Hepatocyte (in vitro differentiated cells): Measurements from ENCODE around the gene ANKRD30A.

ENCODE experiments used
- CTCF ChIP-seq: fragments of 200-600 bp; sonication (generic); IDR thresholded peaks from 2 replicates; pipeline ENCODE4 v1.5.1; 2016; ENCODE audit warnings: antibody characterized with exemption, mild to moderate bottlenecking; ENCODE audit not compliant: poor library complexity
- EZH2 ChIP-seq: fragments of 200-600 bp; sonication (generic); IDR thresholded peaks from 2 replicates; pipeline ENCODE4 v1.6.1; 2016; ENCODE audit warnings: antibody characterized with exemption, mild to moderate bottlenecking, borderline replicate concordance

- no peak for TF ChIP-seq CTCF
- no peak for TF ChIP-seq EZH2
Measured at GRCh38 chr10:37246637-37247036, 121.2 kb downstream of the ANKRD30A start.
